T-cell (primary cell): ENCODE measurements around the gene ENTPD6. TPM values are rescaled to one million over a fixed set of nuclear protein-coding genes. Genes with fewer than 3 reads are reported as not detected.
A peak's percentile ranks its signal among the peaks of the same experiment; 100 is the strongest.
"Not testable (repeated sequence)": the region's sequence is repeated elsewhere in the genome, so short reads cannot be mapped to it uniquely, and the experiment has no call there.

ENCODE experiments used
- ATAC-seq, 4 experiments: fragments of 200-7000 bp in 3 of 4; fragments of 150-1000 bp in 1 of 4; cut with Tn5 transposase; replicated peaks in 1 of 4; 1 replicate in 3 of 4; 2 replicates in 1 of 4; pipeline ENCODE4 v1.10.0; 2021; ENCODE audit warnings: moderate library complexity in 3 of 4, mild to moderate bottlenecking in 2 of 4, moderate number of reproducible peaks in 1 of 4
- CTCF ChIA-PET, 2 donors: fragments of 300-600 bp; sonication (Branson Sonifier 250); formaldehyde crosslinking; loops; one replicate each; lab custom pipeline; 2022; ENCODE audit warnings: antibody characterized with exemption in 2 of 2; lab: Charles Lee
- POLR2A ChIA-PET, 2 donors: fragments of 300-600 bp; sonication (Branson Sonifier 250); formaldehyde crosslinking; loops; one replicate each; lab custom pipeline; 2022; ENCODE audit warnings: antibody characterized with exemption in 2 of 2; lab: Charles Lee
- DNase-seq, 35 experiments: peaks; one replicate each; pipeline versions ENCODE4 v3.0.0 to v3.0.0-alpha.2; 2013 to 2023
- H3K27ac ChIP-seq: one replicate; pipeline ENCODE4 v1.5.1; 2013; ENCODE audit warnings: low read length
- H3K27me3 ChIP-seq, 2 experiments: replicated peaks in 1 of 2; 1 replicate in 1 of 2; 2 replicates in 1 of 2; pipeline versions ENCODE4 v1.6.1 to v1.7.0; 2013; ENCODE audit warnings: low read length in 1 of 2, mixed read lengths in 1 of 2; ENCODE audit not compliant: control insufficient read depth in 2 of 2, insufficient read depth in 2 of 2; ENCODE audit errors: extremely low read depth in 1 of 2
- H3K36me3 ChIP-seq, 2 donors: 1 replicate in 1 of 2; 2 replicates in 1 of 2; pipeline versions ENCODE4 v1.6.1 to v1.7.0; 2013; ENCODE audit warnings: low read length in 1 of 2; ENCODE audit not compliant: control insufficient read depth in 2 of 2, insufficient read depth in 1 of 2; ENCODE audit errors: extremely low read depth in 1 of 2
- H3K4me1 ChIP-seq, 2 experiments: 1 replicate in 1 of 2; 2 replicates in 1 of 2; pipeline versions ENCODE4 v1.6.1 to v1.7.0; 2013; ENCODE audit warnings: low read length in 2 of 2, mixed read lengths in 1 of 2; ENCODE audit not compliant: insufficient read depth in 2 of 2, control insufficient read depth in 1 of 2; ENCODE audit errors: extremely low read depth in 1 of 2
- H3K4me3 ChIP-seq, 2 donors: 1 replicate in 1 of 2; 2 replicates in 1 of 2; pipeline versions ENCODE4 v1.5.1 to v1.7.0; 2013; ENCODE audit warnings: mild to moderate bottlenecking in 2 of 2, low read length in 1 of 2, moderate library complexity in 1 of 2; ENCODE audit not compliant: control insufficient read depth in 1 of 2; ENCODE audit errors: extremely low read depth in 1 of 2
- H3K9me3 ChIP-seq: 2 replicates; pipeline ENCODE4 v1.7.0; 2013
- H3K27ac Mint-ChIP-seq, 2 donors: one replicate each; pipeline ENCODE4 v1.8.0; 2020 to 2021; ENCODE audit warnings: mild to moderate bottlenecking in 2 of 2, mixed read lengths in 2 of 2
- H3K27me3 Mint-ChIP-seq, 2 donors: one replicate each; pipeline ENCODE4 v1.8.0; 2021 to 2022; ENCODE audit warnings: mixed read lengths in 2 of 2
- H3K36me3 Mint-ChIP-seq: one replicate; pipeline ENCODE4 v1.8.0; 2021; ENCODE audit warnings: mixed read lengths
- H3K4me1 Mint-ChIP-seq, 3 donors: one replicate each; pipeline ENCODE4 v1.8.0; 2020 to 2022; ENCODE audit warnings: mixed read lengths in 3 of 3, mild to moderate bottlenecking in 1 of 3
- H3K4me3 Mint-ChIP-seq, 3 donors: one replicate each; pipeline ENCODE4 v1.8.0; 2020 to 2022; ENCODE audit warnings: mild to moderate bottlenecking in 3 of 3, mixed read lengths in 3 of 3, moderate library complexity in 3 of 3
- H3K9me3 Mint-ChIP-seq, 3 donors: one replicate each; pipeline ENCODE4 v1.8.0; 2020 to 2022; ENCODE audit warnings: mixed read lengths in 3 of 3
- WGBS: methylation state at CpG from one replicate; pipeline ENCODE4 v1.1.5; 2013; ENCODE audit warnings: missing lambda C conversion rate; ENCODE audit not compliant: insufficient coverage; 5-methylcytosine and 5-hydroxymethylcytosine counted together
- total RNA-seq, 35 experiments: library from RNA in 6 of 35; stranded (reverse) in 6 of 35; fragments of 120-200 nt in 1 of 35; gene quantifications; one replicate each; pipeline versions ENCODE4 v1.2.1 to v1.2.4 and lab custom pipeline; 2013 to 2026

The ENTPD6 gene
- total RNA-seq, 5 donors from 2014 or later (not counting 1 experiment from before 2014, with no cell fraction given), result 80.5 to 102 (median 90.9) TPM

- WGBS, result 93% methylated on average over 3 of the region's 6 CpGs
- Histone ChIP-seq H3K4me1 (peaks cover 4 to 12% of the 10 kb centered on the region in 2 experiments), H3K4me3 (no peak overlapping the region), H3K27ac (no peak overlapping the region), H3K9me3 (no peaks in the 10 kb centered on the region), H3K27me3 (peaks cover 2 to 26% of the 10 kb centered on the region in 2 experiments), H3K36me3 (no peaks in the 10 kb centered on the region)
- no peak overlapping the region for H3K27ac Mint-ChIP-seq
- DNase-seq, result no peak
- no peaks in the 10 kb centered on the region for H3K36me3 Mint-ChIP-seq
- H3K4me1 Mint-ChIP-seq, result peaks cover 5 to 8% (median 6%) of the 10 kb centered on the region in 3 donors
- H3K4me3 Mint-ChIP-seq, result peak overlapping the region in 1 of 3 donors; percentile 18
- peaks cover 3 to 17% of the 10 kb centered on the region in 2 donors for H3K27me3 Mint-ChIP-seq
- ChIA-PET POLR2A (no interaction called here), CTCF (interaction anchor here in 1 of 2 donors (0.6 kb wide), 1 partner anchor 987 kb away, joined by 3 read pairs; no protein-coding TSS in a partner anchor)
- no peaks in the 10 kb centered on the region for H3K9me3 Mint-ChIP-seq
- no peak for ATAC-seq
Observed at GRCh38 chr20:25150016-25150415, 45.5 kb upstream of the ENTPD6 start.

DNA sequence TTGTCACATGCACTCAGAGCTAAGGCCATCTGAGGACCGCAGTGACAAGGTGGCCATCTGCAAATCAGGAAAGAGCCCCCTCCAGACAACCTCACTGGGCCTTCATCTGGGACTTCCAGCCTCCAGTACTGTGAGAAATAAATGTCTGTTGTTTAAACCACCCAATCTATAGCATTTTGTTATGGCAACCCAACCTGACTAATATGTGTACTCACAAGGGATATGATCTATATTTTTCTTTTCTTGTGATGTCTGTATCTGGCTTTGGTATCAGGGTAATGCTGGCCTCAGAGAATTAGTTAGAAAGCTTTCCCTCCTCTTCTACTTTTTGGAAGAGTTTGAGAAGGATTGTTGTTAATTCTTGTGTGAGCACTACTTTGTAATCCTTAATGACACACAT, 37.5 kb upstream of the ENTPD6 start:
- no peaks in the 10 kb centered on the region for H3K9me3 Mint-ChIP-seq
- no CpG with 5 or more reads among the region's 1 CpG for WGBS

GRCh38 chr20:25160467-25160866, 35.0 kb upstream of the ENTPD6 start:
- H3K36me3 Mint-ChIP-seq, result no peaks in the 10 kb centered on the region
- ATAC-seq, result no peak
- ChIA-PET CTCF (no interaction called here), POLR2A (interaction anchor here (0.7 to 1.3 kb wide), 2 partner anchors 9 to 13 kb away, joined by 3 read pairs; no protein-coding TSS in a partner anchor)
- no peaks in the 10 kb centered on the region for H3K4me1 Mint-ChIP-seq
- H3K9me3 ChIP-seq, result no peaks in the 10 kb centered on the region
- no peak overlapping the region for H3K27ac ChIP-seq
- H3K27me3 ChIP-seq, result peaks cover 0 to 5% of the 10 kb centered on the region in 2 experiments
- H3K4me3 ChIP-seq, result no peak overlapping the region
- H3K27ac Mint-ChIP-seq, result no peak overlapping the region
- no peaks in the 10 kb centered on the region for H3K36me3 ChIP-seq
- no peak for DNase-seq
- H3K4me3 Mint-ChIP-seq, result no peak overlapping the region
- WGBS, result no CpG with 5 or more reads among the region's 3 CpGs
- H3K9me3 Mint-ChIP-seq, result no peaks in the 10 kb centered on the region
- peaks cover 4 to 14% of the 10 kb centered on the region in 2 donors for H3K27me3 Mint-ChIP-seq
- H3K4me1 ChIP-seq, result no peaks in the 10 kb centered on the region

More for the DNA sequence above, 37.5 kb upstream of the ENTPD6 start:
- peaks cover 3 to 5% of the 10 kb centered on the region in 2 donors for H3K27me3 Mint-ChIP-seq
- POLR2A ChIA-PET, result no interaction called here
- H3K27ac Mint-ChIP-seq, result no peak overlapping the region
- DNase-seq (no peak), ATAC-seq (no peak)
- H3K4me1 Mint-ChIP-seq, result no peaks in the 10 kb centered on the region
- no peak overlapping the region for H3K4me3 Mint-ChIP-seq
- Histone ChIP-seq H3K4me3 (no peak overlapping the region), H3K36me3 (no peaks in the 10 kb centered on the region), H3K4me1 (no peaks in the 10 kb centered on the region), H3K27me3 (peaks cover 0 to 4% of the 10 kb centered on the region in 2 experiments), H3K27ac (no peak overlapping the region), H3K9me3 (no peaks in the 10 kb centered on the region)
- CTCF ChIA-PET, result no interaction called here
- H3K36me3 Mint-ChIP-seq, result no peaks in the 10 kb centered on the region

DNA sequence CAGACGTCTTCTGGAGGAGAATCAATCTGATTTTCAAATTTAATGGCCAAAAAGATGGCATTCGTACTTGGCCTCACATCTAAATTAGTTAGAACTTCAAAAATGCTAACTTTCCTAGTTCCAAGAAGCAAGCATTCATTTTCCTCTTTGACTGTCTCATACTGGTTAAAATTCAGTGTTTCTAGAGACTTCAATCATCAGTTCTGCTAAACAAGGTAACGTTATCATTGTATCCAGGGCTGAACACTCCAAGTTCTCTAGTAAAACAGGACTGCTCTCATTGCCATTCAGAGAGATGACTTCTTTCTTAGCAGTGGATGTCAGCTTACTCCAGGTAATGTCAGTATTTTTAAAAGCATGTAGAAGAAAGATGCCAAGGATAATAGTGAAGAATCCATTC, 34.6 kb upstream of the ENTPD6 start:
- CTCF ChIA-PET, result no interaction called here
- peaks cover 4 to 14% of the 10 kb centered on the region in 2 donors for H3K27me3 Mint-ChIP-seq
- POLR2A ChIA-PET, result interaction anchor here in 1 of 2 donors (1.3 kb wide), 1 partner anchor 13 kb away, joined by 3 read pairs; no protein-coding TSS in a partner anchor
- ATAC-seq (no peak), DNase-seq (no peak)
- Histone ChIP-seq H3K4me1 (no peaks in the 10 kb centered on the region), H3K27me3 (peaks cover 0 to 9% of the 10 kb centered on the region in 2 experiments), H3K27ac (no peak overlapping the region), H3K36me3 (no peaks in the 10 kb centered on the region), H3K4me3 (no peak overlapping the region), H3K9me3 (no peaks in the 10 kb centered on the region)
- H3K36me3 Mint-ChIP-seq, result no peaks in the 10 kb centered on the region
- no peak overlapping the region for H3K4me3 Mint-ChIP-seq
- 48% methylated on average over 2 of the region's 3 CpGs for WGBS
- no peak overlapping the region for H3K27ac Mint-ChIP-seq
- H3K4me1 Mint-ChIP-seq, result no peaks in the 10 kb centered on the region
- H3K9me3 Mint-ChIP-seq, result no peaks in the 10 kb centered on the region

- CTCF ChIA-PET, result interaction anchor here in 1 of 2 donors (0.6 to 1.1 kb wide), 2 partner anchors 8 to 218 kb away, joined by 3 read pairs; no protein-coding TSS in a partner anchor
Observed at GRCh38 chr20:25165128-25165527, 30.4 kb upstream of the ENTPD6 start.

DNA sequence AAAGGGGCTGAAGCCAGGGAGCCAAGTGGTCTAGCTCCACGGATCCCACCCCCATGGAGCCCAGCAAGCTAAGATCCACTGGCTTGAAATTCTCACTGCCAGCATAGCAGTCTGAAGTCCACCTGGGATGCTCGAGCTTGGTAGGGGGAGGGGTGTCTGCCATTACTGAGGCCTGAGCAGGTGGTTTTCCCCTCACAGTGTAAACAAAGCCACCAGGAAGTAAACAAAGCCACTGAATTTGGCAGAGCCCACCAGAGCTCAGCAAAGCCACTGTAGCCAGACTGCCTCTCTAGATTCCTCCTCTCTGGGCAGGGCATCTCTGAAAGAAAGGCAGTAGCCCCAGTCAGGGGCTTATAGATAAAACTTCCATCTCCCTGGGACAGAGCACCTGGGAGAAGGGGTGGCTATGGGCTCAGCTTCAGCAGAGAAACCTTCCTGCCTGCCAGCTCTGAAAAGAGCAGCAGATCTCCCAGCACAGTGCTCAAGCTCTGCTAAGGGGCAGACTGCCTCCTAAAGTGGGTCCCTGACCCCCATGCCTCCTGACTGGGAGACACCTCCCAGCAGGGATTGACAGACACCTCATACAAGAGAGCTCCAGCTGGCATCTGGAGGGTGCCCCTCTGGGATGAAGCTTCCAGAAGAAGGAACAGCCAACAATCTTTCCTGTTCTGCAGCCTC, 29.3 kb upstream of the ENTPD6 start:
- WGBS, result 50% methylated on average over 1 of the region's 2 CpGs
- H3K27ac Mint-ChIP-seq, H3K4me1 Mint-ChIP-seq, H3K36me3 Mint-ChIP-seq, H3K4me3 ChIP-seq, H3K27ac ChIP-seq, H3K4me1 ChIP-seq, H3K9me3 ChIP-seq, H3K36me3 ChIP-seq, ATAC-seq, POLR2A ChIA-PET, H3K9me3 Mint-ChIP-seq, H3K4me3 Mint-ChIP-seq, DNase-seq: not testable (repeated sequence)
- H3K27me3 Mint-ChIP-seq, result peaks cover 14 to 27% of the 10 kb centered on the region in 2 donors
- CTCF ChIA-PET, result interaction anchor here in 1 of 2 donors (1.1 kb wide), 1 partner anchor 7 kb away, joined by 3 read pairs; no protein-coding TSS in a partner anchor
- peaks cover 0 to 14% of the 10 kb centered on the region in 2 experiments for H3K27me3 ChIP-seq

More at GRCh38 chr20:25165128-25165527, 30.4 kb upstream of the ENTPD6 start:
- no peaks in the 10 kb centered on the region for H3K9me3 ChIP-seq
- no peak for ATAC-seq
- Mint-ChIP-seq H3K36me3 (no peaks in the 10 kb centered on the region), H3K4me1 (no peaks in the 10 kb centered on the region), H3K27ac (no peak overlapping the region), H3K27me3 (peaks cover 14 to 27% of the 10 kb centered on the region in 2 donors), H3K4me3 (no peak overlapping the region), H3K9me3 (no peaks in the 10 kb centered on the region)
- no peak overlapping the region for H3K27ac ChIP-seq
- H3K36me3 ChIP-seq, result no peaks in the 10 kb centered on the region
- POLR2A ChIA-PET, result no interaction called here
- H3K4me3 ChIP-seq, result no peak overlapping the region
- H3K4me1 ChIP-seq, result no peaks in the 10 kb centered on the region
- peaks cover 0 to 14% of the 10 kb centered on the region in 2 experiments for H3K27me3 ChIP-seq
- no peak for DNase-seq
